Osteocyte (in vitro differentiated cells): Measurements from ENCODE around the gene BEAN1. TPM values are rescaled to one million over a fixed set of nuclear protein-coding genes. Genes with fewer than 3 reads are reported as not detected.

ENCODE experiments used
- DNase-seq: peaks from one replicate; pipeline ENCODE4 v3.0.0; 2021; ENCODE audit warnings: mixed read lengths; ENCODE audit not compliant: unreplicated experiment; ENCODE audit errors: extremely low spot score
- H3K27ac Mint-ChIP-seq: one replicate; pipeline ENCODE4 v1.8.0; 2021; ENCODE audit warnings: mild to moderate bottlenecking, mixed read lengths; ENCODE audit not compliant: unreplicated experiment
- H3K27me3 Mint-ChIP-seq: one replicate; pipeline ENCODE4 v1.8.0; 2021; ENCODE audit warnings: mixed read lengths; ENCODE audit not compliant: unreplicated experiment
- H3K36me3 Mint-ChIP-seq: one replicate; pipeline ENCODE4 v1.8.0; 2021; ENCODE audit warnings: mixed read lengths; ENCODE audit not compliant: unreplicated experiment
- H3K4me1 Mint-ChIP-seq: one replicate; pipeline ENCODE4 v1.8.0; 2021; ENCODE audit warnings: mixed read lengths; ENCODE audit not compliant: unreplicated experiment
- H3K4me3 Mint-ChIP-seq: one replicate; pipeline ENCODE4 v1.8.0; 2021; ENCODE audit warnings: mild to moderate bottlenecking, moderate library complexity, mixed read lengths; ENCODE audit not compliant: unreplicated experiment
- H3K9me3 Mint-ChIP-seq: one replicate; pipeline ENCODE4 v1.8.0; 2021; ENCODE audit warnings: mixed read lengths; ENCODE audit not compliant: unreplicated experiment
- total RNA-seq: library from RNA; stranded (reverse); gene quantifications from 2 replicates; pipeline ENCODE4 v1.2.1, GENCODE V29; 2021
- TF ChIP-seq, protein P1 (sequence below): fragments of 200-600 bp; sonication (generic); IDR thresholded peaks from 2 replicates; pipeline ENCODE4 v1.5.0; 2021; ENCODE audit warnings: antibody characterized with exemption, mild to moderate bottlenecking, moderate library complexity

BEAN1 gene
- total RNA-seq, 1 donor from 2014 or later = 0.97 TPM

DNA sequence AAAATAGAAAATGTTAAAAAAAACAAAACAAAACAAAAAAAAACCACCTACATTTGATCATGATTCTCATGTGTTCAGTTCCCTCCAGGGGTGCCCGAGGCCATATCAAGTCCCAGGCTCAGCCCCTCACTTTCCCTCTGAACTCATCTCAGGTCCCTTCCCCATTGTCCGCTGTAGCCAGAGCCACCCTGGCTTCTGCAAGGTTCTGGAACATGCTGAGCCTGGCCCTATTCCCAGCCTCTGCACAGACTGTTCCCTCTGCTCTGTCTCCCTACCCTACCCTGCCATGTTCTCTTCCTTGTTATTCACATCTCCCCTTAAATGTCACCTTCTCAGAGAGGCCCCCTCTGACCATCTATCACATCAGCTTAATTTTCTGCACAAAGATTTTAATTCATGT is 75.9 kb downstream of the BEAN1 start:
- Mint-ChIP-seq H3K36me3 (peaks cover 7% of the 10 kb centered on the region), H3K9me3 (no peaks in the 10 kb centered on the region), H3K27me3 (peaks cover 3% of the 10 kb centered on the region), H3K27ac (no peak overlapping the region), H3K4me3 (no peak overlapping the region), H3K4me1 (peaks cover 29% of the 10 kb centered on the region)
- TF ChIP-seq, protein P1, sequence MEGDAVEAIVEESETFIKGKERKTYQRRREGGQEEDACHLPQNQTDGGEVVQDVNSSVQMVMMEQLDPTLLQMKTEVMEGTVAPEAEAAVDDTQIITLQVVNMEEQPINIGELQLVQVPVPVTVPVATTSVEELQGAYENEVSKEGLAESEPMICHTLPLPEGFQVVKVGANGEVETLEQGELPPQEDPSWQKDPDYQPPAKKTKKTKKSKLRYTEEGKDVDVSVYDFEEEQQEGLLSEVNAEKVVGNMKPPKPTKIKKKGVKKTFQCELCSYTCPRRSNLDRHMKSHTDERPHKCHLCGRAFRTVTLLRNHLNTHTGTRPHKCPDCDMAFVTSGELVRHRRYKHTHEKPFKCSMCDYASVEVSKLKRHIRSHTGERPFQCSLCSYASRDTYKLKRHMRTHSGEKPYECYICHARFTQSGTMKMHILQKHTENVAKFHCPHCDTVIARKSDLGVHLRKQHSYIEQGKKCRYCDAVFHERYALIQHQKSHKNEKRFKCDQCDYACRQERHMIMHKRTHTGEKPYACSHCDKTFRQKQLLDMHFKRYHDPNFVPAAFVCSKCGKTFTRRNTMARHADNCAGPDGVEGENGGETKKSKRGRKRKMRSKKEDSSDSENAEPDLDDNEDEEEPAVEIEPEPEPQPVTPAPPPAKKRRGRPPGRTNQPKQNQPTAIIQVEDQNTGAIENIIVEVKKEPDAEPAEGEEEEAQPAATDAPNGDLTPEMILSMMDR = no peak
- DNase-seq = no peak

- H3K9me3 Mint-ChIP-seq = no peaks in the 10 kb centered on the region
- H3K27ac Mint-ChIP-seq = no peak overlapping the region
- peaks cover 35% of the 10 kb centered on the region for H3K4me1 Mint-ChIP-seq
- DNase-seq = no peak
- TF ChIP-seq, protein P1 = no peak
- H3K36me3 Mint-ChIP-seq = peaks cover 6% of the 10 kb centered on the region
- H3K27me3 Mint-ChIP-seq = peaks cover 1% of the 10 kb centered on the region
- no peak overlapping the region for H3K4me3 Mint-ChIP-seq
Measured at GRCh38 chr16:66503612-66504011, 76.5 kb downstream of the BEAN1 start.

DNA sequence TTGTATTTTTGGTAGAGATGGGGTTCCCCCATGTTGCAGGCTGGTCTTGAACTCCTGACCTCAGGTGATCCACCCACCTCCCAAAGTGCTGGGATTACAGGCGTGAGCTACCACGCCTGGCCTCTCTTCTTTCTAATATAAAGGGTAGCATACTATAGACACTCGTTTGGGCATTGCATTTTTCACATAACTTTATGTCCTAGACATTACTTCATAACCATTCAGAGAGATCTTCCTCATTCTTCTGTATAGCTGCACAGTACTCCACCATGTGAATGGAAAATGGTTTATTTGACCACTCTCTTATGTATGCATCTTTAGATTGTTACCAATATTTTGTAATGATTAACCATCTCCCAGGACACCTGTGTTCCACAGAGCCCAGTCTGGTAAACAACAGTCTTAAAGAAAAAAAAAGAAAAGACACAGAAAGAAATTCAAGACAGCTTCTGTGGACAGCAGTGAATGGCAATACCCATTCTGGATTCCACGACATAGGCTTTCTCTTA is 80.7 kb downstream of the BEAN1 start:
- H3K27ac Mint-ChIP-seq = peak overlapping the region; percentile 87
- peaks cover 5% of the 10 kb centered on the region for H3K36me3 Mint-ChIP-seq
- no peaks in the 10 kb centered on the region for H3K27me3 Mint-ChIP-seq
- H3K9me3 Mint-ChIP-seq = no peaks in the 10 kb centered on the region
- no peak for DNase-seq
- H3K4me1 Mint-ChIP-seq = peaks cover 62% of the 10 kb centered on the region
- TF ChIP-seq, protein P1 = no peak
- peak overlapping the region; percentile 12 for H3K4me3 Mint-ChIP-seq

GRCh38 chr16:66508248-66508913 is 81.3 kb downstream of the BEAN1 start:
- Mint-ChIP-seq H3K27ac (peak overlapping the region; percentile 87), H3K36me3 (peaks cover 7% of the 10 kb centered on the region), H3K4me3 (no peak overlapping the region), H3K27me3 (no peaks in the 10 kb centered on the region), H3K9me3 (no peaks in the 10 kb centered on the region), H3K4me1 (peaks cover 61% of the 10 kb centered on the region)
- no peak for DNase-seq
- TF ChIP-seq, protein P1 = no peak

GRCh38 chr16:66508914-66509496 is 81.9 kb downstream of the BEAN1 start:
- no peak overlapping the region for H3K4me3 Mint-ChIP-seq
- no peaks in the 10 kb centered on the region for H3K9me3 Mint-ChIP-seq
- H3K36me3 Mint-ChIP-seq = peaks cover 7% of the 10 kb centered on the region
- H3K27me3 Mint-ChIP-seq = no peaks in the 10 kb centered on the region
- no peak for DNase-seq
- peaks cover 55% of the 10 kb centered on the region for H3K4me1 Mint-ChIP-seq
- TF ChIP-seq, protein P1 = no peak
- H3K27ac Mint-ChIP-seq = peak overlapping the region; percentile 87
